Epidermal melanocyte (primary cell): ENCODE results near the gene DCUN1D2.
"Not testable (repeated sequence)": the region's sequence is repeated elsewhere in the genome, so short reads cannot be mapped to it uniquely, and the experiment has no call there.

Source experiments
- DNase-seq: peaks from one replicate; pipeline ENCODE4 v3.0.0; 2011; ENCODE audit warnings: low spot score; ENCODE audit not compliant: insufficient read length

DCUN1D2 gene

DNA sequence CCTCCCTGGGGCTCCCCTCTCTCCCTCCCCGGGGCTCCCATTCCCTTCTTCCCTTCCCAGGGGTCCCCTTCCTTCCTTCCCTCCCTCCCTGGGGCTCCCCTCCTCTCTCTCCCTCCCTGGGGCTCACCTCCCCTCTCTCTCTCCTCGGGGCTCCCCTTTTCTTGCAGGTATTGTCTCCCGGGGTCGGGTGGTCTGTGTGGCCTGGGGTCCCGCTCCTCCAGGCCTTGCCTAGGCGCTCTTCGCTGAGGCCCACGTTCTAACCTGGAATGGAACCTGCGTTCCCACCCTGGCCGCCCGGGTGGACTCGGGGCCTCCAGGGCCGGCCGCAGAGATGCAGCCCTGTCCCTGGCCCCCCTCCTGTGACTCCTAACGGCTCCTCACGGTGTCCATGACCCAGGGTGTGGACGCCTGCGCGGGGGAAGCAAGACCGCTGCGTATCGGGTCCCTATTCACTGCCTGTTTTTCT, 940 bp upstream of the DCUN1D2 start:
- no peak for DNase-seq

DNA sequence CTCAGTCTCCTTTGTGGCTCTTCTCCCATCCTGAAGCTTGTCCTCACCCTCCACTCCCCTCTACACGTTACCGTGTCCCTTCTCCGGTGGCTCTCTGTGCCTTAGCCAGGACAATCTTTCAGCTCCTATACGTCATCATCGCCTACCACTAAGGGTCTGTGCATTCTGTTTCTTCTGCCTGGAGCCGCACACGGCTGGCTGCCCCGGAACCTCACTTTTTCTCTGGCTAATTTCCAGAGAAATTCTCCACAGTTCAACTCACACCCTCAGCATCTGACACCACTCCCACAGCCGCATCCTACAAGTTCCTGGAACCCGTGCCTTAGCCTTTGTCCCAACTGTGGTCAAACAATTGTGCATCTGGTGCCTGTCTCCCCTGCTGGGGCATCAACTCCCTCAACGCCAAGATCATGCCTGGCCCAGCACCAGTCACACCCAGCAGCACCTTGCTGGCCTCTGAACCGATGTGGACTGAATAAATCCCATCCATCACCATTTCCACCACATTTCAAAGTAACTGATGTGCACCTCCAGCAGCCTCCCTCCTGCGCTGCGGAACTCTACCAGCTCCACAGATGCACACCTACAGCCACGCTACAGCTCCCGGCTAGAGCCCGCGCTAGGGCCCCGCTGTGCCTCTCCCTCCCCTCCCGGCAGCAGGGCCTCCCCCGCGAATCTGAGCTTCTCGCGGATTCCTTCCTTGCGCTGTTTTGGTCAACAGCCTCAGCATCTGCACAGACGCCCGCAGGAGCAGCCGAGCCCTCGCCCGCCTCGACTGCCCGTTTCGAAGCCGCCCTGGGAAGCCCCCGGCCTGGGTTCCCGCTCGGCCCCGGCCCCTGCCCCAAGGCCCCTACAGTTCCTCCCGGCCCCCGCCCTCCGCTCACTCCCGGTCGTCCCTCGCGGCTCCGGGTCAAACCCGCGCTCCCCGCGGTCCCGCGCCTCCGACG, 689 bp downstream of the DCUN1D2 start:
- DNase-seq, result no peak

DNA sequence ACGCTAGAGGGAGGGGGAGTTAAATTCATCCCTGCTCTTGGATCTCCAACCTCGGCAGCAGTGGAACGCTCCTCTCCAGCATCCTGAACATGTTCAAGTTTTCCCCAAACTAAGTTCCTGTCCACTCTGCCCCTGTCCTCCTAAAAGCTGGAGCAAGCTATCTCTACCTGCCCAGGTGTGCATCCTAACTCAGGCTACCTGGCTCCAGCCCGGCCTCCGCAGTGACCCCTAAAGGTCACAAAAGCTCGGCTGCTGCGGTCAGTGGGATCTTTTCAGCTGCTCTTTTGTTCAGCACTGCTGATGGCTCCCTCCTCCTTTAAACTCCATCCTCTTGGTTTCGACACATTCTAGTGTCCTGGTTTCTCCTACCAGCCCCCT, 1.4 kb downstream of the DCUN1D2 start:
- no peak for DNase-seq

DNA sequence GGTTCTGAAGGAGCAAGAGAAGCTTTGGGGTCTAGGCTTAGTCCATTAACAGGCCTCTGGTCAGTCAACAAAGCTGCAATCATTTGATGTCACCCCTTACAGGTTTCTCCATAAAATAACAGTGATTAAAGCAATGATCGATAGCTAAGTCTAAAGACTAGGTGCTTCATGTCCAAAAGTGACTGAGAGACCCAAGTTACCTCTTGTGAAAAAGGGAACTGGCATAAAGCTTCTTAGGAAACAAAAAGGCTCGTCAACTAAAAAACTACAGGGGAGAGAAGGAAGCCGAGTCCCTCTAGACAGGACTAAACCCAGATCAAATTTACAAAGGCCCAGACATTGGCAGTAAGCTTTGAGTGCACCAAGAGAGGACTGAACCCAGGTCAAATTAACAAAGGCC, 2.2 kb downstream of the DCUN1D2 start:
- no peak for DNase-seq

DNA sequence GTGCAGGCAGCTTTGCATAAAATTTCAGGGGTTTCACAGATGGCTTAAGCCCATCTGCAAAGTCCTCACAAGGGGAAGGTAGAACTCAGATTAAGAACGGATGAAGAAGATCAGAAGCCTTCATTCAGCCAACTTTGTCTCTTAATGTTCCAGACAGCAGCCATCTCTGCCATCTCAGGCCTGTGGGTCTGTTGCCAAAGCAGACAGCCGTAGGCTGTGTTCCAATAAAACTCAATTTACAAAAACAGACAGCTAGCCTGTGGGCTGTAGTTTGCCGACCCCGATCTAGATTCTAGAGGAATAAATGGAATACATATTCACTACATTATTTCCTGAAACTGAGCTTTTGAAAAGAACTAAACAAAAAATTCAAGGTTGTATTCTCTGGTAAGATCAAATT, 3.8 kb downstream of the DCUN1D2 start:
- DNase-seq, result no peak

DNA sequence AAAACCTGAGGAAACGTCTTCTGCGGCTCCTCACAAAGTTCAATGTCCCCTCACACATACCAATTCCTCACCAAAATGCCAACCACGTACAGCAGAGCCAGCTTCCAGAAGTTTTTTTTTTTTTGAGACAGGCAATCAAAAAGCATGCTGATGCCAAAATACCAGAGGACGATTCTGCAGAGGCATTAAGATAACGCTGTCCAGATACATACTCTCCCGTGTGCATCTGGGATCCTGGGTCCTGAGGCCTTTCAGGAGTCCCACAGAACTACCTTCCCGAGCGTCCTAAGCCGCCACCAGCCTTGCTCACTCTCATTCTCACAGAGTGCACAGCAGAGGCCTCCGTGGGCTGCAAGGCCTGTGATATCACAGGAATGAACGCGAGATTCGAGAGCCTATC, 5.0 kb downstream of the DCUN1D2 start:
- DNase-seq, result no peak

DNA sequence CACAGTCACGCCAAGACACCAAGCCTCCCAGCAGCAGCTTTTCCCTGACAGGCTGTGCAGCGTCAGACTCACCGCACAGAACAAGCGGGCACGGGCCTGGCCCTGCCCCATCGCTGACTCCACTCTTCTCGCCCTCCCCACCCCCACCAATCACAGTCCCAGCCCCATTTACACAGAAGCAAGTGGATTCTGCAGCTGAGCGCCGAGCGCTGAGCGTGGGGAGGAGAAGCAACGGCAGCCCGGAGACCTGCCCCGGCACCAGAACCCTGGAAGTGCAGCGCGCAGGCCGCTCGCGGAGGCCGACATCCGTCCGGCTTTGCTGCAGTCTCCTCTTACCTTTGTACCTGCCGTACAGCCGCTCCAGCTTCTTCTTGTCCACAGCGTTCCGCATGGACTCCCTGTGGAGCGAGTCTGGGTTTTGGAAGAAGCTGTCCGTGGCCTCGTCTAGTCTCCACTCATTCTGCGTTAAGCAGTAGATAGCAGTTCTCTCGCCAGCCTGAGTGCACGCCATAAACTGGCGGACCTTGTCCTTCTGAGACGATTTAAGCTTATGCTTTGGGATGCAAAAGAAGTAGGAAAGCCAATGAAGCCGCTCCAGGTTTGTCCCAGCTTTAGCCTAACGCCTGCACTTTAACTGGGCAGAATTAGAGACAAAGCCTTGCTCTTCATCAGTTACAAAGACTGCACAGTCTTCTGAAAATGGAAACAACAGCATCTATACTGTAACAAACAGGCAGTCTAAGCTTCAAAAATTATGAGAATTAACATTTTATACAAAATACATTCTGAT, 6.8 kb downstream of the DCUN1D2 start:
- no peak for DNase-seq

DNA sequence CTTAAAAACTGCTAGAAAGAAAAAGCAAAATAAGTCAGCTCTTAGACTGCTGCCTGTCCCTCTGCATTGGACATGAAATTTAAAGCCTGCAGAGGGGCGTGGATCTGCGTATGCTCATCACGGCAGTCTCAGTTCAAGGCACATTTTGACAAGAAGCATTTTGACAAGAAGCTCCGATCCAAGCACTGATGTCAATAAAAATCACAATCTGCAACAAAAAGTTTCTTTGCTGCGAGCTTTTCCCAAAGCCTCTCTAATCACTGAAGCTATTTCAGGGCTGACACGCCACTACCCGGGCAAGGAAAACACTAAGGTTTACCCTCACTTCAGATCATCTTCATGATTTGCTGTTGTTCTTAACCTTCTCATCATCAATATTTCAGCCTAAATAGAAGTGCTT, 7.4 kb downstream of the DCUN1D2 start:
- DNase-seq, result no peak

DNA sequence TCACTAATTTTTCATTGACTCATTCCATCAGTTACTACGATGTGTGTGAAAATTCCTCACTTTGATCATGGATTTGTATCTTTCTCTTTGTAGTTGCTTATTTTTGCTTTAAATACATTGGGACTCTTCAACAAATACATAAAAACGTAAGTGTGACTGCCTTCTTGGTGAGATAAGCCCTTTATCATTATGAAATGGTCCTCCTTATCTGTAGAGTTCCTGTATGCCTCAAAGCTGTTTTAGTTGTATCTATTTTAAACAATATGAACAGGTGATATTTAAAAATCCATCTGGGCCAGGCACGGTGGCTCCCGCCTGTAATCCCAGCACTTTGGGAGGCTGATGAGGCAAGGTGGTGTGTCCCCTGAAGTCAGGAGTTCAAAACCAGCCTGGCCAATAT, 11.3 kb downstream of the DCUN1D2 start:
- no peak for DNase-seq

DNA sequence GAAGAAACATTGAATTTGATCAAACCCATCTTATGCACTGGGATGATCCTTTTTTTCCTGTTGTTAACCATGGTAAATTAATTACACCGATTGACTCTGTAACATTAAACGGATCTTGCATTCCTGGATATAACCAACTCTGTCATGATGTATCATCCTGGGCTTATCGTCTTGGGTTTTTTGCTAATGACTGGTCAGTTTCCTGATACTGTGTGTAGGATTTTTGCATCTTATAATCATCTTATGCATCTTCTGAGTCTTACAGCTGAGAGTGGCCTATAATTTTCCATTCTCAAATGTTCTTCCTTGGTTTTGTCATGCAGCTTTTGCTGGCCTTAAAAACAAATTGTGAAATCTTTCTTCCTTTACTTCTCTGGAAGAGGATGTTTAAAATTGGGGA, 12.8 kb downstream of the DCUN1D2 start:
- no peak for DNase-seq

DNA sequence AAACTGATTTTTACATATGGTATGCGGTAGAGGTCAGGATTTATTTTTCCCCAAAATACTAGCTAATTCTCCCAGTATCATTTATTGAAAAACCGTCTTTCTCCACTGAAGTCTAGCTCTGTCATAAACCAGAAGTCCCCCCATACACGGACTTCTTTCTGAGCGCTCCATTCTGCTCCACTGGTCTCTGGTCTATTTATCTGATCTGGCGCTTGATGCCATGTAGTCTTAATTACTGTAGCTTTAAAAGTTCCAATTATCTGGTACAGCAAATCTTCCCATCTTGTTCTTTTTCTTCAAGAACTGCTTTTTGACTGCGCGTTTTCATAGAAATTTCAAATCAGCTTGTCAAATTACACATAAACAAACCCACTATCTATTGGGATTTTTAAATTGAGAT, 13.7 kb downstream of the DCUN1D2 start:
- DNase-seq, result no peak

DNA sequence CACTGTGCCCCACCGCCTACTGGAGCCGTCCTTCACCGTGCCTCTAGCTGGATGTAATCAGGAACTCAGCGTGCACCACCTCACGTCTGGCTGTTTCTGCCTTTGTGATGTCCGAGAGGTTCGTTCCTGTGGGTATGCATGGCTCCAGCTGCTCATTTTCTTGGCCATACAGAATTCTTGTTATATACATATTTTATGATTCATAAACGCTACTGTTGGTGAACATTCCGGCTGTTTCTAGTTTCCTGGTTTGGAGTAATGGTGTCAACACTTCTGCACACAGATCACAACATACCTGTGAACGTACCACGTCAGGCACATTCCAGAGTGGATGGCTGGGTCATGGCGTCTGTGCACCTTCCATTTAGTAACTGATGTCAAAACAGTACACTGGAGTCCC, 14.6 kb downstream of the DCUN1D2 start:
- DNase-seq, result no peak

DNA sequence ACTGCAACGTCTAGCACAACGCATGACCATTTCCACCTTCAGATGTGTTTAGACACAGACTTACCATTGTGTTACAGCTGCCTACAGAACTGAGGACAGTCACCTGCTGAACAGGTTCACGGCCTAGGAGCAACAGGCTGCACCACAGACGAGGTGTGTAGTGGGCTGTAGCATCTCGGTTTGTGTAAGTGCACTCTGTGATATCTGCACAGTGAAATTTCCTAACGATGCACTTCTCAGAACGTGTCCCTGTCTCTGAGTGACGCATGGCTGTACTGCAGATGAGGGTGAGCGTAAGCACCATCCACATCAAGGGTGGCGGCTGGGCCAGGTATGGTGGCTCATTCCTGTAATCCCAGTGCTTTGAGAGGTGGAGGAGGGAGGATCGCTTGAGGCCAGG, 15.2 kb downstream of the DCUN1D2 start:
- DNase-seq, result no peak

DNA sequence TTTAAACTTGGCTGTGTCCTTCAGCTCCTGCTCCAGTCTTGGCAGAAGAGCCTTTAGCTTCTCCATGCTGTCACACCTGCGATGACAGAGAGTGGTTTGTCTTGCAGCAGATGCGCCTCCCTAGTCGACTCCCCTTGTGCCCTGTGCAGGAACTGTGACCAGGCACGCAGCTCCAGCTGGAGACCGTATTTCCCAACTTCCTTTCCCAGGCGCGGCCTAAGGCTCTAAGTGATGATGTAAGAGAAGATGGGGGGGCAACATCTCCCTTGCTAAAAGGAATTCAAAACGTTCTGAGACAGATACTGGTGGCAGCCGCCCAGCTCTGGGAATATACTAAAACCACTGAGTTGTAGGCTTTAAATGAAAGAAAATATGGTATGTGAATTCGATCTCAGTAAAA, 16.3 kb downstream of the DCUN1D2 start:
- no peak for DNase-seq

DNA sequence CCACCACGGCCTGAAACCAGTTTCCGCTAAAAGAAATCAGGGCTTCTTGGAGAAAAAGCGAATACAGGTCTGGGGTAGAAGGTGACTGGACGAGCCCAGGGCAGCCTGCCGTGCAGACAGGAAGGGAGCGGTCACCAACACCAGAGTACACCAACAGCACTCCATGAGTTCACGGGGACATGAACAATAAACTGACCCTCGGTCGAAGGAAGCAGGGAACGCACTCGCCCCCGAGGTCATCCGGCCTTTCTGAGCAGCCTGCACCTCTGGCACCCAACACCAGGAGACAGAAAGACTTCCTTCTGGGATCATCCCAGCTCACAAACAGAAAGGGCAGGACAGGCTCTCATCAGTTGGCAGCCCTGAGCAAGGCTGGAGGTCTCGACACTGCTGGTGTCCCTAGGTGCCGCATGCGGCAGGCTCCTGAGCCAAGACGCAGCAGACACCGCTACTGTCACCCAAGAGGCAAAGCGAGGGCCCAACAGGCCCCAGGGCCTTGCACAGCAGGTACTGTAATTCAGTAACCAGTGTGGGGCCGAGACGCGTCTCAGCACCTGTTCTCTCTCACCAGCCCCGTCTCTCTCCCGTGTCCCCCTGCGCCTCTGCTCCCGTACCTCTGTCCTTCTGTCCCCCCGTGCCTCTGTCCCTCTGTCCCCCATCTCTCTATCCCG, 18.0 kb downstream of the DCUN1D2 start:
- DNase-seq, result no peak

DNA sequence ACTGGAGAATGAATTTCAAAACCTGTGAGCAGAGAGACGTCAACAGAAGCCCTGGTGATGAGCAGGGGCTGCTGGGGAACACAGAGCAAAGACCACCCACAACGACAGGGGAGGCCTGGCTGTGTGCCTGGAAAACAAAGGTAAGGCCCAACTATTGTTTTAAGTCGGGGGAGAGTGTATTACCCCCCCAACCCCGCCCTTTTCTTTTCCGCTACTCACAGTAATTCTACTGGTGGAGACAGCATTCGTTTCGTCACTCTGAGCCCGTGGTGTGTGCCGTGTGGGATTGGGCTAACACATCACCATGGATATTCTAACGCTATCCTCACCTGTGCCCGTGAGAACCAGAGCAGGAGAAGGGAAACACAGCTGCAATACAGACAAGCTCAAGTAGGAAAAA, 18.7 kb downstream of the DCUN1D2 start:
- DNase-seq, result no peak

DNA sequence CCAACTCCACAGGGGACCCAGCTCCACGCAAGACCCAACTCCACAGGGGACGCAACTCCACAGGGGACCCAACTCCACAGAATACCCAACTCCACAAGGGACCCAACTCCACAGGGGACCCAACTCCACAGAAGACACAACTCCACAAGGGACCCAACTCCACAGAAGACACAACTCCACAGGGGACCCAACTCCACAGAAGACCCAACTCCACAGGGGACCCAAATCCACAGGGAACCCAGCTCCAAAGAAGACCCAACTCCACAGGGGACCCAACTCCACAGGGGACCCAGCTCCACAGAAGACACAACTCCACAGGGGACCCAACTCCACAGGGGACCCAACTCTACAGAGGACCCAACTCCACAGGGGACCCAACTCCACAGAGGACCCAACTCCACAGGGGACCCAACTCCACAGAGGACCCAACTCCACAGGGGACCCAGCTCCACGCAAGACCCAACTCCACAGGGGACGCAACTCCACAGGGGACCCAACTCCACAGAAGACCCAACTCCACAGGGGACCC, 19.8 kb downstream of the DCUN1D2 start:
- DNase-seq, result not testable (repeated sequence)

DNA sequence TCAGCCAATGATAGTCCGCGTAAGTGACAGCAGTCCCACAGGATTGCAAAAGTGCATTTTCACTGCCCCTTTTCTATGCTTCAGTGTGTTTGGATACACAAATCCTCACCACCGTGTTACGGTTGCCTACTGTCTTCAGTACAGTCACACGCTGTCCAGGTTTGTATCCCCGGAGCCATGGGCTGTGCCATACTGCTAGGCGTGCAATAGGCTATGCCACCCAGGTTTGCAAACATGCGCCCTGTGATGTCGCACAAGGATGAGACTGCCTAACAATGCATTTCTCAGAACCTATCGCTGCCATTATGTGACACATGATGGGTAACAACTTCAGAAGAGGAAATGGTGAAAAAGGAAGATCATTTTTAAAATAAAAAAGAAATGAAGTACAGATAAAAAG, 20.4 kb downstream of the DCUN1D2 start:
- DNase-seq, result no peak

DNA sequence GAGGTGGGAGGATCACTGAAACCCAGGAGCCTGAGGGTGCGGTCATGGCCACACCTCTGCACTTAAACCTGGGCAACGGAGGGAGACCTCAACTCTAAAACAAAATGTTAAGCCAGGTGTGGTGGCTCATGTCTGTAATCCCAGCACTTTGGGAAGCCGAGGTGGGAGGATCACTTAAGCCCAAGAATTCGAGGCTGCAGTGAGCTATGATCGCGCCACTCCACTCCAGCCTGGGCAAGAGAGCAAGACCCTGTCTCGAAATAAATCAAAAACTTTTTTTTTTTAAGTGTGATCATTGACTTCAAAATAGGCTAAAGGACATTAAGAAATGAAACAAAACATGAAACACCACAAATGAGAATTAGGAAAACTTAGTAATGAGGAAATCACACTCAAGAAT, 20.9 kb downstream of the DCUN1D2 start:
- DNase-seq, result no peak

DNA sequence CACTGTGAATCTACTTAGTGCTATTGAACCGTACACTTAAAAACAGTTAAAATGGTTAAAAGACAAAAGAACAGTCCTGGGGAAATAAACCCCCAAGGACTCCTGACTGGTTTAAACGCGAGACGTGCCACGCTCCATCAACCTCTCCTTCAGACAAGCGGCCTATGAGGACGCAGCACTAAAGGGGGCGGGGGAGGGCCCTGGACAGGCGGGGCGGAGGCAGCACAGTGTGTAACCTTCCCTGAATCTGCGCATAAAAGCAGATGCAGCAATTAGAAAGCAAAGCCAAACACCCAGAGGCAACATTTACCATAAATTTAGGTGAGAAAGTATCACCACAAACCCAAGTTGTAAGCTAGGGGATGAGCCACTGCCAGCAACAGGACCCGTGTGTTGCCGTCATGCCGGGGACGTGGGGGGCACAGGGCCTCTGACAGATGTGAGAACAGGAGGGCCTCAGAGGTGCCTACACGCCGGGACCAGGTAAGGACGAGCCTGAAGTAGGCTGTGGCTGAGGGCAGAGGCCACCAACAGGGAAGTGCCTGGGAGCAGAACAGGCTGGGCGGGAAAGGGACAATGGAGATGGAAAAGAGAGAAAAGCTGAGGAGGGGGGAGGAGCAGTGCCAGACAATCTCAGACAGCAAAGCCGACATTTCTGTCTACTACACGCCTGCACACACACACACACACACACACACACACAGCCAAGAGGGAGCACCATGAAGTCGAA, 21.9 kb downstream of the DCUN1D2 start:
- no peak for DNase-seq

DNA sequence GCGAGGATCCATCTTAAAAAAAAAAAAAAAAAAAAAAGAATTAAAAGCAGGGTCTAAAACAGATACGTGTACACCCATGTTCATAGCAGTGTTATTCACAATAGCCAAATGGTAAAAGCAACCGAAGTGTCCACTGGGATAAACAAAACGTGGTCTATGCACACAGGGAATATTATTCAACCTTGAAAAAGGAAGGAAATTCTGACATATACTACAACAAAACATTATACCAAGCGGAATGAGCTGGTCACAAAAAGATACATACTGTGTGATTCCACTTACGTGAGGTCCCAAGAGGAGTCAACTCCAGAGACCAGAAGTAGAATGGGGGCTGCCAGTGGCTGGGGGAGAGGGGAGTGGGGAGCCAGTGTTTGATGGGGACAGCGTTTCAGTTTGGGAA, 22.5 kb downstream of the DCUN1D2 start:
- DNase-seq, result no peak
